ENCODE measurements around the gene KCNMB2. TPM values are rescaled to one million over a fixed set of nuclear protein-coding genes. Genes with fewer than 3 reads are reported as not detected.

The KCNMB2 gene
- total RNA-seq, 1 donor from 2014 or later, result 0.56 TPM

- intact Hi-C loops (cut with DNase I), result no loop called here
- H3K27ac ChIP-seq, result no peak overlapping the region
- H3K27me3 ChIP-seq (ENCODE audit: low read depth), result no peaks in the 10 kb centered on the region
- DNase-seq (no peak), ATAC-seq (no peak)
- H3K4me1 ChIP-seq, result no peaks in the 10 kb centered on the region
- no peaks in the 10 kb centered on the region for H3K36me3 ChIP-seq
- no peak overlapping the region for H3K4me3 ChIP-seq
- TF ChIP-seq CTCF (IDR thresholded peaks at IDR 0.05), result no peak
- H3K9me3 ChIP-seq, result no peaks in the 10 kb centered on the region
These were observed 13.8 kb upstream of the KCNMB2 start for GRCh38 chr3:178522200-178523052.

- Histone ChIP-seq H3K9me3 (no peaks in the 10 kb centered on the region), H3K27me3 (ENCODE audit: low read depth) (no peaks in the 10 kb centered on the region), H3K4me3 (no peak overlapping the region), H3K27ac (no peak overlapping the region), H3K4me1 (no peaks in the 10 kb centered on the region), H3K36me3 (no peaks in the 10 kb centered on the region)
- no peak for TF ChIP-seq CTCF (IDR thresholded peaks at IDR 0.05)
- DNase-seq (no peak), ATAC-seq (no peak)
- intact Hi-C loops (cut with DNase I), result no loop called here
These were observed 11.0 kb upstream of the KCNMB2 start for GRCh38 chr3:178525251-178525650.

- Histone ChIP-seq H3K36me3 (no peaks in the 10 kb centered on the region), H3K27me3 (ENCODE audit: low read depth) (no peaks in the 10 kb centered on the region), H3K4me1 (no peaks in the 10 kb centered on the region), H3K4me3 (no peak overlapping the region), H3K27ac (no peak overlapping the region), H3K9me3 (no peaks in the 10 kb centered on the region)
- ATAC-seq (no peak), DNase-seq (no peak)
- TF ChIP-seq CTCF (IDR thresholded peaks at IDR 0.05), result no peak
- intact Hi-C loops (cut with DNase I), result no loop called here
These were observed 9.9 kb upstream of the KCNMB2 start for GRCh38 chr3:178526291-178526690.

GRCh38 chr3:178527981-178528380, 8.3 kb upstream of the KCNMB2 start:
- ATAC-seq (no peak), DNase-seq (no peak)
- H3K27me3 ChIP-seq (ENCODE audit: low read depth), result no peaks in the 10 kb centered on the region
- no peak overlapping the region for H3K4me3 ChIP-seq
- H3K36me3 ChIP-seq, result no peaks in the 10 kb centered on the region
- intact Hi-C loops (cut with DNase I), result no loop called here
- no peaks in the 10 kb centered on the region for H3K4me1 ChIP-seq
- H3K27ac ChIP-seq, result no peak overlapping the region
- no peaks in the 10 kb centered on the region for H3K9me3 ChIP-seq
- no peak for TF ChIP-seq CTCF (IDR thresholded peaks at IDR 0.05)

- Histone ChIP-seq H3K27ac (no peak overlapping the region), H3K9me3 (no peaks in the 10 kb centered on the region), H3K4me1 (no peaks in the 10 kb centered on the region), H3K27me3 (ENCODE audit: low read depth) (no peaks in the 10 kb centered on the region), H3K4me3 (no peak overlapping the region), H3K36me3 (no peaks in the 10 kb centered on the region)
- intact Hi-C loops (cut with DNase I), result no loop called here
- DNase-seq (no peak), ATAC-seq (no peak)
- no peak for TF ChIP-seq CTCF (IDR thresholded peaks at IDR 0.05)
These were observed 6.5 kb upstream of the KCNMB2 start for GRCh38 chr3:178529606-178530225.

All from lower lobe of right lung (tissue), 2 donors.